Mammary epithelial cell (primary cell): ENCODE data around the gene FBXL20.

Experiments
- EZH2 ChIP-seq: IDR thresholded peaks from 2 replicates; pipeline ENCODE4 v1.6.1; 2012; ENCODE audit warnings: low read length, inconsistent platforms, borderline replicate concordance
- TF ChIP-seq, protein P1 (sequence below), 2 donors: IDR thresholded peaks in 1 of 2; conservative IDR thresholded peaks in 1 of 2; 2 replicates each; pipeline ENCODE4 v1.5.1; 2011 to 2012; ENCODE audit warnings: inconsistent platforms in 2 of 2, low read length in 2 of 2, mild to moderate bottlenecking in 2 of 2, control low read depth in 1 of 2, low read depth in 1 of 2; ENCODE audit not compliant: insufficient read depth in 1 of 2; ENCODE audit errors: extremely low read depth in 1 of 2

DNA sequence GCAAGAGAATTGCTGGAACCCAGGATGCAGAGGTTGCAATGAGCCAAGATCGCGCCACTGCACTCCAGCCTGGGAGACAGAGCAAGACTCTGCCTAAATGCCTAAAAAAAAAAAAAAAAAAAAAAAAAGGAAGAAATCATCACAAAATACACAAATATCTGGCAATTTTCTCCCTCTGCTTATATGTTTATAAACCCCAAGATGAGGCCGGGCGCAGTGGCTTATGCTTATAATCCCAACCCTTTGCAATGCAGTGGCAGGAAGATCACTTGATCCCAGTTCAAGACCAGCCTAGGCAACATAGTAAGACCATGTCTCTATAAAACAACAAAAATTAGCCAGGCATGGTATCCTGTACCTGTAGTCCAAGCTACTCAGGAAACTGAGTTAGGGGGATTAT lies 28.2 kb upstream of the FBXL20 start:
- TF ChIP-seq EZH2: no peak
- TF ChIP-seq, protein P1, sequence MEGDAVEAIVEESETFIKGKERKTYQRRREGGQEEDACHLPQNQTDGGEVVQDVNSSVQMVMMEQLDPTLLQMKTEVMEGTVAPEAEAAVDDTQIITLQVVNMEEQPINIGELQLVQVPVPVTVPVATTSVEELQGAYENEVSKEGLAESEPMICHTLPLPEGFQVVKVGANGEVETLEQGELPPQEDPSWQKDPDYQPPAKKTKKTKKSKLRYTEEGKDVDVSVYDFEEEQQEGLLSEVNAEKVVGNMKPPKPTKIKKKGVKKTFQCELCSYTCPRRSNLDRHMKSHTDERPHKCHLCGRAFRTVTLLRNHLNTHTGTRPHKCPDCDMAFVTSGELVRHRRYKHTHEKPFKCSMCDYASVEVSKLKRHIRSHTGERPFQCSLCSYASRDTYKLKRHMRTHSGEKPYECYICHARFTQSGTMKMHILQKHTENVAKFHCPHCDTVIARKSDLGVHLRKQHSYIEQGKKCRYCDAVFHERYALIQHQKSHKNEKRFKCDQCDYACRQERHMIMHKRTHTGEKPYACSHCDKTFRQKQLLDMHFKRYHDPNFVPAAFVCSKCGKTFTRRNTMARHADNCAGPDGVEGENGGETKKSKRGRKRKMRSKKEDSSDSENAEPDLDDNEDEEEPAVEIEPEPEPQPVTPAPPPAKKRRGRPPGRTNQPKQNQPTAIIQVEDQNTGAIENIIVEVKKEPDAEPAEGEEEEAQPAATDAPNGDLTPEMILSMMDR (conservative IDR thresholded peaks at IDR 0.05 in 1 of 2, IDR thresholded peaks at IDR 0.05 in 1 of 2; ENCODE audit: extremely low read depth in 1 of 2, insufficient read depth in 1 of 2, low read depth in 1 of 2, low read length in 2 of 2): no peak
